A673 (cell line): ENCODE results near the gene DNAJC4.

Experiments
- EZH2 ChIP-seq: fragments of 200-600 bp; sonication (generic); IDR thresholded peaks from 2 replicates; pipeline ENCODE4 v1.6.1; 2017; ENCODE audit warnings: borderline replicate concordance, low read depth, mild to moderate bottlenecking, mixed read lengths, antibody characterized with exemption, low read length; ENCODE audit not compliant: poor library complexity, severe bottlenecking
- TF ChIP-seq, protein P1 (sequence below): fragments of 300-800, 200-600 bp; sonication (generic); conservative IDR thresholded peaks from 2 replicates; pipeline ENCODE4 v1.5.1; 2017; ENCODE audit warnings: low read depth, mild to moderate bottlenecking, antibody characterized with exemption, low read length, moderate library complexity, mixed read lengths

DNA sequence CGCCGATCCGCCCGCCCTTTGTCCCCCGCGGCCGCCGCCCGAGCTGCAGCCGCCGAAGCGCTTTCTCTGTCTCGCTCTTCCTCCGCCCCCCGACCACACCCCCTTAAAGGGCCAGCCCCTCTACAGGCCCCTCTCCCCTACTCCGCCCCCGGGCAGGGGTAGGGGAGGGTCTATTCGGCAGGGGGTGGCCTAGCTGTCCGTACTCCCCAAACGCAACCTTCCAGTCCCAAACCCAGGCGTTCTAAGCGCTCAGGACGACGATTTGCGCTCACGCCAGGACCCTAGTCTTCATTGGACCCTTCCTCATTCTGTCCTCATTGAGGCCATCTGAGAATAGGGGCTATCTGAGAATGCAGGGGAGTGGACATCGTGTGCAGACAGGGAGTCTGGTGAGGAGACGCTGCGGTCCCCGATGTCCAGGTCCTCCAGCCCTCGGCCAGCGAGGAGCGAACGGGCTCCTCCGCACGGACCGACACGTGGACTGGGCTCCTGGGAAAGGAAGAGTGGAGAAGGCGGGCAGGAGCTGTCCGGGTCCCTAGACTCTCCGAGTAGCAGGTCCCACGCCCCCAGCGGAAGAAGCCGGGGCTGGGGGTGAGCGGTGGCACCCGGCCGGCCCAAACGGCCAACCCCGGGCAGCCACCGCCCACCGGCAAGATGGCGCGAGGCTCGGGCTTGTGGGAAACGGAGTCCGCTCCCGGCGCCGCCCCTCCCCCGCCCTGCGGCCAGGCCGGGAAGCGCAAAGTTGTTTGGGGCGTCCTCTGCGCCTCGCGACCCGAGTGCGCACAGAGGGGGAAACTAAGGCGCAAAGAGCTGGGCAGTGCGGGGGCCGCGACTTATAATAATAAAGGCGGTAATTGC lies 16.8 kb downstream of the DNAJC4 start, which contains the start of gene PPP1R14B:
- TF ChIP-seq, protein P1, sequence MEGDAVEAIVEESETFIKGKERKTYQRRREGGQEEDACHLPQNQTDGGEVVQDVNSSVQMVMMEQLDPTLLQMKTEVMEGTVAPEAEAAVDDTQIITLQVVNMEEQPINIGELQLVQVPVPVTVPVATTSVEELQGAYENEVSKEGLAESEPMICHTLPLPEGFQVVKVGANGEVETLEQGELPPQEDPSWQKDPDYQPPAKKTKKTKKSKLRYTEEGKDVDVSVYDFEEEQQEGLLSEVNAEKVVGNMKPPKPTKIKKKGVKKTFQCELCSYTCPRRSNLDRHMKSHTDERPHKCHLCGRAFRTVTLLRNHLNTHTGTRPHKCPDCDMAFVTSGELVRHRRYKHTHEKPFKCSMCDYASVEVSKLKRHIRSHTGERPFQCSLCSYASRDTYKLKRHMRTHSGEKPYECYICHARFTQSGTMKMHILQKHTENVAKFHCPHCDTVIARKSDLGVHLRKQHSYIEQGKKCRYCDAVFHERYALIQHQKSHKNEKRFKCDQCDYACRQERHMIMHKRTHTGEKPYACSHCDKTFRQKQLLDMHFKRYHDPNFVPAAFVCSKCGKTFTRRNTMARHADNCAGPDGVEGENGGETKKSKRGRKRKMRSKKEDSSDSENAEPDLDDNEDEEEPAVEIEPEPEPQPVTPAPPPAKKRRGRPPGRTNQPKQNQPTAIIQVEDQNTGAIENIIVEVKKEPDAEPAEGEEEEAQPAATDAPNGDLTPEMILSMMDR: no peak
- no peak for TF ChIP-seq EZH2
